ENCODE data around the gene SLC6A7.
A peak's percentile ranks its signal among the peaks of the same experiment; 100 is the strongest.

SLC6A7 gene

DNA sequence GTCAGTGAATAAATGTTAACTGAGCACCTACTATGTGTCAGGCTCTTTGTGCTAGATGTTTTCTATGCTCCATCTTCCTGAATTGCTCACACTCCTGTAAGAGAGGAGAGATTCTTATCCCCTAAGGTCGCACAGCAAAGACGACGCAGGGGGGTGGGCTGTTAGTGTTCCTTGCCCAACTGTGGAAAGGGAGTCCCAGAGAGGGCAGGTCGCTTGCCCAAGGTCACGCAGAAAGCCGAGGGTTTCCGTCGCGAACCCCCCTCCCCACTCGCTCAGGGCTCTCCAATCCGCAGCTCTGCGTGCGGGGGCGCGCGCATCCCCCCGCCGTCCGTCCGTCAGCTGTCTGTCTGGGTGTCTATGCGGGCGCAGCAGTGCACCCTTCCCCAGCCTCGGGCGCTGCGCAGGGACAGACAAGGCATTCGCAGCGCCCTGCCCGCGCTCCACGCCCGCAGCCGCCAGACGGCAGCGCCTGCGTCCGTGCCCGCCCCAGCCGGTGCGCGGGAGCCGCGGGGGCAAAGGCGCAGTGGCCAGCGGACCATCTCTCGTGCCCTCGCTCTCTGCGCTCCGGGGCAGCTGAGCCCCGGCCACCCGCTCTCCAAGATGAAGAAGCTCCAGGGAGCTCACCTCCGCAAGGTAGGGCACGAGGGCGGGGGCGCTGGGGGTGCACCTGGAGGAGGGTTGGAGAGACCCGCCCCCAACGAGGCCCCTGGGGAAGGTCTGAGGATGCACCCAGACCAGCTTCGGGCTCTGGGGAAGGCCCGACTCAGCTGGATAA lies at the start of gene SLC6A7:
Gene SLC6A7 (plus strand): TSS at position 335 of the 775 bp plus-strand sequence. CDS start 266 bp downstream, at position 601.
- peak in 2 of 10 donors; percentile 80 to 87 for DNase-seq
- intact Hi-C loops (cut with DNase I), result no loop called here

DNA sequence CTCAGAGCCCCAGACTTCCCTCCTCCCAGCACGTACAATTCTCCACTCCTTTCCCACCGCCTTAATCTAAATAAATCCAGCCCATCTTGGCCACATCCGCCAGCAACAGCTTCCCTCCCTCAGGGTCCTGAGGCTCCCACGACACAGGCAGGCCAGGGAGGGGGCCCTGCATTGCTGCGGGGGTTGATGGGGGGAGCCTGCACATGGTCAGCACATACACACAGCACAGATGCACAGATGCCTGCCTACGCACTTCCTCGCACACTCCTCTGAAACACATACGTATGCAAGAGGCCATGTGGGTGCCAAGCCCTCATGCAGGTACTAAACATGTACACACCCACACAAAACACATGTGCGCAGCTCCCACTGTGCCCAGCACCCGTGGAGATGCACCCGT lies 49.0 kb upstream of the SLC6A7 start:
- intact Hi-C loops (cut with DNase I), result no loop called here
- DNase-seq, result peak in 2 of 10 donors; percentile 36 to 74

DNA sequence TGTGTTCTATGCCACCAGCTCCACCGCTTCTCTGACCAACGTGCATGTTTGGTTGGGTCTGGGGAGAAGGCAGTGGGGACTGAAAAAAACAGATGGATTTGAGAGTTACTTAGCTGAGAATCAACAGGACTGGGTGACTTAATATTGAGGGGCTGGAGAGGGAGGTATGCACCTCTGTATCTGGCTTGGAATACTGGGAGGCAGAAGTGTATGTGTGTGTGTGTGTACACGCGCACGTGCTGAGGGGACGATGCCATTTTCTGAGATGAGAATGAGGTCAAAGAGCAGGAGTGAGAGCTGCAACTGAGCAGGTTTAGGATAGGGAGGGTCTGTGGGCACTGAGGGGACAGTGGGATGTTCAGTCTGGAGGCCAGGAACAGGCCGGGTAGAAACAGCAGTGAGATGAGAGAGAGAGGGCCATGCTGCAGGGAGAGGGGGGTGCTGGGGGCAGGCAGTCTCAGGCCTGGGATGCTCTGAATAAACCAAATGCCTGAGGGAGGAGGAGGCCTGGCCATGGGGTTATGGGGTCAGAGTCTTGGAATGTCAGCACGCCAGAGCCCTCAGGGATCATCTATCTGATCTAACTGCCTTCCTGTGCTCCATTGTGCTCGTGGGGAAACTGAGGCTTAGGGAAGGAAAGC lies 48.2 kb upstream of the SLC6A7 start:
- intact Hi-C loops (cut with DNase I), result no loop called here
- no peak for DNase-seq

DNA sequence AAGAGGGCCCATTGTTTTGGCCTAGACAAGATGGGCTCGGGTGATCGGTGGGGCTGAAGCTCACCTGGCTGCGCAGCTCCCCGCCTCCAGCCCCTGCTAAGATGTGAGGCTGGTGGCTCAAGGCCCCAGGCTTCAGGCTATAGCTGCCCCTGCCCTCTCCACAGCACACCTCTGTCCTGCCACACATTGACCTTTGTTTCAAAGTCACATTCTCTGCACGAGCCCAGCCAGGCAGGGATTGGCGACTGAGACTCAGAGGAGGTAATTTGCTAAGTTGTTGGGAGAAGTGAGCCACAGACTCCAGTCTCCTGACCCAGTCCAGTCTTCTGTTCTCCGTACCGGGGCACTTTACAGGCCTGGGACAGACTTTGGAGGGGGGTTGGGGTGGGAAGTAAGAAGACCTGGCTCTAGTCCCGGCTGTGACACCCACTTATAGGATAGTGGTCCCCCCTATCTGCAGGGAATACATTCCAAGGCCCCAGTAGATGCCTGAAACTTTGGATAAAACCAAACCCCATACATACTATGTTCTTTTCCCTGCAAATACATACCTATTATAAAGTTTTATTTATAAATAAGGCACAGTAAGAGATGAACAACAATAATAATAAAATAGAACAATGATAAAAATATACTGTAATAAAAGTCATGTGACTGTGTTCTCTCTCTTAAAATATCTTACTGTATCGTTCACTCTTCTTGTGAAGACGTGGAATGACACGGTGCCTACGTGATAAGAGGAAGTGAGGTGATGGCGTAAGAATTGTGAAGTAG lies 47.5 kb upstream of the SLC6A7 start:
- intact Hi-C loops (cut with DNase I), result no loop called here

DNA sequence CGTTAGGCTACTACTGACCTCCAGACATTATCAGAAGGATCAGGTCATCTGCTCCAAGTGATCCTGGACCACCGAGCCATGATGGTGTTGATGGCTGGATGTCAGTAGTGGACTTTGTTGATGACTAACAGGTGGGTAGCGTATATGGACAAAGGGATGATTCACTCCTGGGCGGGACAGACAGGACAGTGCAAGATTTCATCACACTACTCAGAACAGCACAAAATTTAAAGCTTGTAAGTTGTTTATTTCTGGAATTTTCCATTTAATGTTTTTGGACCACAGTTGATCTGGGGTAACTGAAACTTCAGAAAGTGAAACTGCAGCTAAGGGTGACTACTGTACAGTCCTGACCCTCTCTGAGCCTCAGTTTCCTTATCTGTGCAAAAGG lies 46.9 kb upstream of the SLC6A7 start:
- intact Hi-C loops (cut with DNase I), result no loop called here
- peak in 1 of 10 donors; percentile 14 for DNase-seq

More for the DNA sequence above, 47.5 kb upstream of the SLC6A7 start:
- DNase-seq, result peak in 1 of 10 donors; percentile 23

DNA sequence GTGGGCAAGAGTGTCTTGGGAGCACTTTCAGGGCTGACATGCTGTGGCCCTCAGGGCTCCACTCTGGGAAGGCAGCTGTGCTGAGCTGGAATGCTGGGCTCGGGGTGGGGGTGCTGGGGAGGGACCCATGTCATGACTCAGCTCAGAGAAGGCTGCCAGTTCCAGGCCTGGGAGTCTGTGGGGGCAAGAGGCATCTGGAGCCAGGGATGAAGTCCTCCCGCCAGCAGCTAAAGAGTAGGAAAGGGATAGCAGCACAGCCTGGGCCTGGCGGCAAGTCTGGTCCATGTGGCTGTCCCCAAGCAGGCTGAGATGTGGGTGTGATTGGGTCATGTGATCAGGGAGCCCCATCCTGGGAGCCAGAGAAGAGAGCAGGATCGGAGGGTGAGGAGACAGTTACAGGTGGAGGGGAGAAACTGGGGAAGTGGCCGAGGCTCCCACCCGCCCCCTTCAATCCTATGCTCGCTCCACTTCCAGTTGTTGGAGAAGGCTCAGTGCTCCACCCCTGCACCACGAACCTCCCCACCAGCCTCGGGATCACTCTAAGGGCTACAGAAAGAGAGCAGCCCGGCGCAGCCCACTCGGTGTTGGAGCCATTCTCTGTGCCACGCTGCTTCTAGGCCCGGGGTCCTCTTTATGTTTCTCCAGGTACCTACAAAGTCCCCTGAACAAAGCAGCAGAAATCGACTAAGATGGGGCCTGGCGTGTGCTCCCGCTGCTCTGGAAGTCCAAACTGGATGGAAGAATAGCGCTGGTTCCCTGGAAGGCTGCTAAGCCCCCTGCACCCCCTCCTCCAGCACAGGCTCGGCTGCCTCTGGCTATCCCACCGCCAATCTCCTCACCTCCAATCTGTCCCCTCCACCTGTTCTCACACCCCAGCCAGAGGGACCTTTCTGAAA lies 46.3 kb upstream of the SLC6A7 start:
- peak in 7 of 10 donors; percentile 34 to 91 (median 57) for DNase-seq
- intact Hi-C loops (cut with DNase I), result no loop called here

DNA sequence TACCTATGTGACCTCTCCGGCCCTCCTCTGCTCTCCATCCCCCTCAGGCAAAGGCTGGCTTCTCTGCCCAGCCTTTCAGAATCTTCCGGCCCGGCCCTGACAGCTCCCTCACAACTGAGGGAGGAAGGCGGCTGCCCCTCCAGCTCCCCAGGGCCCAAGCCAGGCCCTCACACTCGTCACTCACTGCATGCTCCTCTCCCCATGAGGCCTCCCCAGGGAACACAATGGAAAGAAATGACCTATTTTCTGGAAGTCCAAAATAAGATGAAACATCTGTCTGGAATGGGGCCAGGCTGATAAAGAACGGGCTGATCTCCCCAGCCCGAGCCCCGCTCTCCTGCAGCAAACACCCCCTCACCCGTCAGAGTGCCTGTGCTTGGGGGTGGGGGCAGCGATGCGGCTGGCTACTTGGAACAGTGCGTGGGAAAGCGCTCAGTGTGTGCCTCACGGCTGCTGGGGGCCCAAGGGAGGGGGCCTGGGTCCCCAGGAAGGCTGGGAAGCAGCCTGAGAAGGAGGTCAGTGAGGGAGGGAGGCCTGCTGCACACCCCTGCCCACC lies 45.5 kb upstream of the SLC6A7 start:
- DNase-seq, result peak in 3 of 10 donors; percentile 45 to 84 (median 73)
- intact Hi-C loops (cut with DNase I), result no loop called here

DNA sequence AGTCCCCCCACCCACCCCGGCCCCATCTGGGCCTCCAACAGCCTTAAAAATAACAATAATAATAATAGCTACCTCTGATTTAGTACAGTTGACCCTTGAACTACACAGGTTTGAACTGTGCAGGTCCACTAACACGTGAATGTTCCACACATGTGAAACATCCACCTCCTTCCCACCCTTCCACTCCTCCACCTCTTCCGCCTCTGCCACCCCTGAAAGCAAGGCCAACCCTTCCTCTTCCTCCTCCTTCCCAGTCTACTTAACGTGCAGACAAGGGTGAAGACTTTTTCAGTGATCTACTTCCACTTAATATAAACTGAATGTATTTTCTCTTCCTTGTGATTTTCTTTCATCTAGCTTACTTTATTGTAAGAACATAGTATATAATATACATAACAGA lies 45.0 kb upstream of the SLC6A7 start:
- intact Hi-C loops (cut with DNase I), result no loop called here
- no peak for DNase-seq

DNA sequence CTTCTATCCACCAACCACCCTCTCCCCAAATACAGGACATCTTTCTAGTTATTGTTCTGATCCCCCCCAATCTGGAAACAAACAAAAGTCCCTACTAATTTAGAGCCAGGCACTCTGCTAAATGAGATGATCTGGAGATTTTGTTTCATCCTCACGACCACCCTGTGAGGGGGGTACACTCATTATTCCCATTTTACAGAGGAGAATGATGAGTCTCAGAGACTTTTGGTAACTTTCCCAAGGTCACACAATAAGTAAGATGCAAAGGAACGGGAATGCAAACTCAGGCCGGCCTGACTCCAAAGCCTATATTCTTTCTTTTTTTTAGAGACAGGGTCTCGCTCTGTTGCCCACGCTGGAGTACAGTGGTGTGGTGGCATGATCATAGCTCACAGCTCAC lies 43.6 kb upstream of the SLC6A7 start:
- no peak for DNase-seq
- intact Hi-C loops (cut with DNase I), result no loop called here

DNA sequence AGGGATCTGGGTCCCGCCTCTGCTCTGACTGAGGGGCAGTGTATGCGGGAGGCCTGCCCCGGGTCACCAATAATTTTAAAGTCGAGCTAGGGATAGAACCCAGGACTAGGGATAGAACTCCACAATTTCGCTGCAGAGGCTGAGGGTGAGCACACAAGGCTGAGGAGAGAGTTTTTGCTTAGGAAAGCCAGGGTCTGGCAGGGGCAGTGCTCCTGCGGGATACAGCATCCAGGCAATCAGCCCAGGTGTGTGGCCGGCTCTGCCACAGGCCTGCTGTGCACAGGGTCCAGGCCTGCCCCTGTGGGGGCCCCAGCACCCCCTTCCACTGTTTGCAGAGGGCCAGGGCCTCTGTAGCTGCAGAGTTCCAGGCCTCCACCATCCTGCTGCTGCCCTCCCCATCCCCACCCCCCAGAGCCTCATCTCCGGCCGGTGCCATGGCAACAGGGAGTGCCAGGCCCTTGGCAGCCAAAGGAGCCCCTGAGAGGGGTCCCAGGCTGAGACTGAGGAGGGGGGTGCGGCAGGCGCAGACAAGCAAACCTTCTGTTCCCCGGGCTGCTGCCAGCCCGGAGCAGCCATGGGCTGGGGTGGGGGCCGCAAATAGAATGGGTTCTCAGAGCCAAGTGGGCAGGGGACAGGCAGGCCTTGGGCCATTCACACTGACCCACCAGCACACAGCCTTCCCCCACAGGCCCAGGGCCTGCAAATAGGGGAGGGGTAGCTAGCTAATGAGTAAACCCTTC lies 42.8 kb upstream of the SLC6A7 start:
- DNase-seq, result peak in 8 of 10 donors; percentile 41 to 89 (median 64)
- intact Hi-C loops (cut with DNase I), result no loop called here

DNA sequence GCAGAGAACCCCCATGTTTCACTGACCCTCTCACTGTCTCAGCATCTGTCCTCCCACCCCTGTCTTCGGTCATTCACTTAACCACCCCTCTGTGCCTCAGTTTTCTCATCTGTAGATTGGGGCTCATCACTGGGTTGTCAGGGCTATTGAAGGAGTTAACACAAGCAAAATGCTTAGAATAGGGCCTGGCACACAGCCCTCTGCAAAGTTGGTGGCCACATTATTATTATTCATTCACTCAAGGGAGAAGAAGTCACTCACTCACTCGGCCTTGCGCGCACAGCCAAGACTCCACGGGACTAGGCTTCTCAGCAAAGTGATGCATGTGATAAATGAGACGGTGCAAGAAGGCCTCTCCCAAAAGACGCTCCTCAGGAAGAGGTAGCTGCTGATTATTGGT lies 42.2 kb upstream of the SLC6A7 start:
- DNase-seq, result peak in 2 of 10 donors; percentile 12 to 42
- intact Hi-C loops (cut with DNase I), result no loop called here

DNA sequence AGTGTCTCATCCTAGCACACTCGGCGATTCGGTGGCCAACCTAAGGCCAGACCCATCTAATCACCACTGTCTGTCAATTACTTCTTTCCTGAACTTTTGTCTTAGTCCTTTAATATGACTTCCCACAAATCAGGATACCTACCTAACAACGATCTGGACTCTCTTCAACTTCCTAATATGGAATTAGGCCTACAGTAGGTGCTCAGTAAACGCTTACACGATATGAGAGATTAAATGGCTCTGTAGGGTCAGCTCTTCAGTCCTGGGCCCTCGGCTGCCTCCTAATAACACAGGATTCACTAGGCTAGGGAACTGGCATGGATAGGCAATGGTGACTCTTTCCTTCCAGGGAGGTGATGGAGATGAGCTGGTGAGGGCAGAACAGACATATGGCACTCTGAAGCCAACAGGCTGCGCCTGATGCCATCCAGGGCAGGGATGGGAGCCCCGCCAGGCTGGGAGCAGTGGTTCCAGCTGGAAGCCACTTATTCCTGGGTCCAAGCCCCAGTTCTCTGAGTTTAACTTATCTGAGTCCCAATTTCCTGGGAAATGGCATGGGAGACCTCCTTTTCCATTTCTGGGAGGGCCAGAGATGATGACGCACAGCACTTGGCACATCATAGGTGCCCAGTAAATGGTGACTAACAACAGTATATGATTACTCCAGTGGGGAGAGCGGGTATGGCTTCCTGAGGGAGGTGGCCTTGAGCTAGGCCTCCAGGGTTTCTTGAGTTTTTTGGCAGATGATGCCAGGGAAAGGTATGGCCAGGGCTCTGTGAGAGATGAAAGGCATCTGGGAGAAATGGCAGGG lies 41.5 kb upstream of the SLC6A7 start:
- intact Hi-C loops (cut with DNase I), result no loop called here

DNA sequence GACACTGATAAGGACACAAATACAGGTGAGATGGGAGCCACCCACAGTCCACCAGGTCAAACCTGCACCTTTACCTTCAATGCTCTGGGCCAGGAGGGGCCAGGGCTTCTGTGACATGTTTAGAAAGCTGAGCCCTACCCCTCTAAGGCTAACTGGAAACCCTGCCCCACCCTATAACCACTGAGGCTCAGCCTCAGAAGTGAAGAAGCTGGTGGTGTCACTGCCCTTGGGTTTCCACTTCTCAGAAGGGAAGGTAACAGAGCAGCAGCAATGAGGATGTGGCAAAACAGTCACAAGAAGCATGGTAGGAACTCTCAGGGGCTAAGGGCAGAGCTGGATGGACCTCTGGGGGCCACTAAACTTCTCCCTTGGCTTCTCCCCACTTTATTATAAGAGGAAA lies 40.2 kb upstream of the SLC6A7 start:
- intact Hi-C loops (cut with DNase I), result no loop called here

More for the DNA sequence above, 41.5 kb upstream of the SLC6A7 start:
- DNase-seq, result peak in 2 of 10 donors; percentile 44 to 56

DNA sequence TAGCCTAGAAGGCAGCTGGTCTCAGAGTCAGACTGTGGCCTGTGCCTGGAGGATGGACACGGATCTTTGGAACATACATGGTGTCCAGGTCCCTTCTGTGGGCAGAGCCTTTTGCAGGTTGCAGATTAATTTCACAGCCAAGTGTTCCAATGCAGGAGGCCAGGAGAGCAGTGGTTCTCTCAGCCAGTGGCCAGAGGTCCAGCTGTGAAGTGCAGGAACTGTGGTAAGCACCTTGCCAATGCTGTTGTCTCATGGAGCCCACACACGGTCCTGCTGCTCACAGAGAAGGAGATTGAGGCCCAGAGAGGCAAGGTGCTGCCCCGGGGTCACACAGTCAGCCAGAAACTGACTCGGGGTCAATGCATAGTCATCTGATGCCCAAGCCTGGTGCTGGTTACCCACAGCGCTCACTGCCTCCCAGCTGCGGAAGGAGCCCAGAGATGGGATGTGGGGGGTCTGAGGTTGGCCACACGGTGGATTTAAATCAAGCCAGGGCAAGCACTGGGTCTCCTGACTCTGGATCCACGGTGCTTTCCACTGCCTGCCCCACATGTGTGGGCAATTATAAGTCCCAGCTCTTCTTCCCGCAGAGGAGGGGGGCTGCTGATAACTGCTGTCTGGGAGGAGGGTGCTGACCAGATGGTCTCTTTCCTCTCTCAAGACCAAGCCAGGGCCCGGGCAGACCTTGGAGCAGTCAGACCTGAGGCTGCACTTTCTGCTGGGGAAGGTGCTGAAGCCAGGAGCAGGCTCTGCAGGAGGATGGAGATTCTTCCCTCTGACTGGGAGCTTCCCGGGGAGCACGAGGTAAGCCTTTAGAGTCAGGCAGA lies 37.0 kb upstream of the SLC6A7 start:
- intact Hi-C loops (cut with DNase I), result no loop called here
- DNase-seq, result peak in 2 of 10 donors; percentile 47 to 77

More for the DNA sequence above, 40.2 kb upstream of the SLC6A7 start:
- DNase-seq, result no peak

DNA sequence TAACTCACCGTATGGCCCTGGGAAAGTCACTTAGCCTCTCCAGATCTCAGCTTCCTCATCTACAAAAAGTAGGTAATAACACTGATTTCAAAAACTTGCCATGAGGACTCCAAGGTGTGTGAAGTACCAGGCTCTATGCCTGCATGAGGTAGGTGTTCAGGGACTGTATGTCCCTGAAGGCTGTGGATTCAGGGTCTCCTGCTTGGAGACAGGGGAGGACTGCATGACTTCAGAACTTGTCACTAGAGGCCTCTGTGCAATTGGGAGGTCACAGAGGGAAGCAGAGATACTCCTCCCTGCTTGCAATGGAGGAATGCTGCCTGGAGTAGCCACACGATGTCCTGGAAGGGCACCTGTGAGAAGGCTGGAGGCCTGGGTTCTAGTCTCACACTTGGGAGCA lies 36.4 kb upstream of the SLC6A7 start:
- DNase-seq, result peak in 1 of 10 donors; percentile 15
- intact Hi-C loops (cut with DNase I), result no loop called here

DNA sequence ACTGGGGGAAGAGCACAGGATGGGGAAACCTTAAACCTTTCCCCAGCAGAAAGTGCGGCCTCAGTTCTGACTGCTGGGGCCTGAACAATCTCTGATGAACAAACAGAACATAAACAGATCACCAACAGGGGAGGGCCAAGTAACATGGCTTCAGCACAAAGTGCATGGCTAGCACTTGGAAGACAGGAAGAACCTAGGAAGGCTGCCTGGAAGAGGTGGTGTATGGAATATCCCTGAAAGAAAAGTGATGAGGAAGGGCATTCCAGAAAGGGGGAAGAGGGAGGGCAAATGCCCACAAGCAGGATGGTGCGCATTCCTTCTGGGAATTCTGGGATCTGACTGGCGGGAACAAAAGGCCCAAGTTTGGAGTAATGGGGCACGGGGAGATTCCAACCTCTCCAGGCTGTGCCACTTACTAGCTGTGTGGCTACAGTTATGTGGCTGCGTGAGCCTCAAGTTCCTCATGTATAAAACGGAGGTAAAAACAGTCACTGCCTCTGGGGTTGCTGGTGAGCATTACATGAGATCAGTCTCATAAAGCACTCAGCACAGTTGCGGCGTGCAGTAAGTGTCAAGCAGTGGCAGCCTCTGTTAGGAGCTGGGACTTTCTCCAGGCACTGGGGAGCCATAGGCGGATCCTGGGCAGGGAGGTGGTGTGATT lies 35.8 kb upstream of the SLC6A7 start:
- DNase-seq, result peak in 4 of 10 donors; percentile 31 to 83 (median 40)
- intact Hi-C loops (cut with DNase I), result no loop called here

DNA sequence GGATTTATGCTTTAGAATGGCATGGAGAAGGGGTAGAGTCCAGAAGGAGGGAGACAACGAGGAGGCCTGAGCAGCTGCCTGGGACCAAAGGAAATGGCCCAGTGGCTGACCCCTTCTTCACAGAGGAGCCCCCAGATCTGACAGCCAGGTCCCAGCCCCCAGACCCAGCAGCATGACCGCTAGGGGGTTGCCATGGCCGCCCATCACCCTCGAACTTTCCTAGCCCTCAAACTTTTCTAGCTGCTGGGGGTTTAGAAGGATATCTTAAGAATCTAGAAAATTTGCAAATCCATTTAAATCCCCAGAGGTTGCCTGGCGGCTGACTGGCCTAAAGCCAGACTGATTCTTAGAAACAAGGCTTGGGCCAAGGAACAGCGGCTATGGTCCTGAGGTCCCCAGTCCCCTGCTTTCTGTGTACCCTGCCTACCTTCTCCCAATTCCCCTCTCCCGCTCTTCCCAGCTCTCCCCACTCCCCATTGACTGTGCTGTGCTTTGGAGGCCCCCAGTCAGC lies 35.2 kb upstream of the SLC6A7 start:
- intact Hi-C loops (cut with DNase I), result no loop called here
- DNase-seq, result no peak

Measured in posterior cingulate gyrus (tissue), 11 donors.